ENCODE data around the gene SIL1. TPM values are rescaled to one million over a fixed set of nuclear protein-coding genes. Genes with fewer than 3 reads are reported as not detected.
A peak's percentile ranks its signal among the peaks of the same experiment; 100 is the strongest.

SIL1 gene
- total and polyA plus RNA-seq, 2 of the 8 experiments (the other 6 are each of a cell fraction or from before 2014, with no cell fraction given): 8.3 to 12.8 TPM

GRCh38 chr5:138949223-138949574 lies 249.0 kb downstream of the SIL1 start:
- FAIRE-seq (no peak), DNase-seq (ENCODE audit: low read depth in 1 of 2, low spot score in 2 of 2) (no peak)
- Histone ChIP-seq H4K5ac (ENCODE audit: insufficient read length, low read depth, low read length) (no peak overlapping the region), H2BK120ac (replicated peaks; ENCODE audit: low read depth, low read length) (no peak overlapping the region), H2BK20ac (ENCODE audit: low read length) (no peak overlapping the region), H3K4me1 (replicated peaks in 1 of 4; ENCODE audit: control insufficient read depth in 3 of 4, insufficient read depth in 4 of 4, low read length in 3 of 4) (peaks cover 0 to 24% (median 11%) of the 10 kb centered on the region in 4 experiments; a peak in 6 of 7 replicates), H4K91ac (replicated peaks; ENCODE audit: insufficient read length, low read length) (no peak overlapping the region), H3K4me3 (ENCODE audit: extremely low read depth in 1 of 4, insufficient read depth in 2 of 4, low read depth in 3 of 4, low read length in 4 of 4) (no peak overlapping the region), H3K23ac (ENCODE audit: insufficient read length) (no peak overlapping the region), H3K4ac (replicated peaks; ENCODE audit: insufficient read length, low read depth, low read length) (no peak overlapping the region), H3K9me3 (ENCODE audit: insufficient read depth in 2 of 2, low read depth in 1 of 2, low read length in 1 of 2) (no peaks in the 10 kb centered on the region), H3K9ac (replicated peaks in 1 of 4; ENCODE audit: extremely low read depth in 1 of 4, low read depth in 3 of 4, low read length in 3 of 4) (no peak overlapping the region), H3K27me3 (replicated peaks in 1 of 4; ENCODE audit: control insufficient read depth in 3 of 4, extremely low read depth in 1 of 4, insufficient read depth in 3 of 4, low read length in 3 of 4) (no peaks in the 10 kb centered on the region), H3K36me3 (ENCODE audit: control insufficient read depth in 2 of 4, insufficient read depth in 4 of 4, low read length in 3 of 4) (no peaks in the 10 kb centered on the region), H4K8ac (ENCODE audit: extremely low read depth, insufficient read depth, low read length) (no peak overlapping the region), H2BK5ac (ENCODE audit: low read depth, low read length) (no peak overlapping the region), H3K79me2 (ENCODE audit: control insufficient read depth in 1 of 2, insufficient read depth in 2 of 2, low read length in 2 of 2) (no peaks in the 10 kb centered on the region), H3K4me2 (ENCODE audit: insufficient read depth in 1 of 2, low read depth in 2 of 2, low read length in 2 of 2) (no peak overlapping the region), H2AFZ (ENCODE audit: low read length) (no peak overlapping the region), H3K14ac (ENCODE audit: insufficient read length) (no peak overlapping the region), H3K56ac (replicated peaks; ENCODE audit: insufficient read length, low read depth, low read length) (no peak overlapping the region), H3K27ac (ENCODE audit: low read depth, low read length) (no peak overlapping the region), H2BK15ac (ENCODE audit: low read length) (no peak overlapping the region), H2AK5ac (ENCODE audit: low read depth, low read length) (no peak overlapping the region), H2BK12ac (ENCODE audit: low read depth, low read length) (no peak overlapping the region), H3K18ac (ENCODE audit: extremely low read depth, low read length) (0 out of 2 replicates have a peak overlapping the region, but pooled peaks have one; percentile 48), H4K20me1 (replicated peaks in 1 of 2; ENCODE audit: control insufficient read depth in 1 of 2, insufficient read depth in 2 of 2, low read length in 2 of 2) (peaks cover 0 to 3% of the 10 kb centered on the region in 2 experiments), H3K23me2 (ENCODE audit: low read depth, low read length) (no peaks in the 10 kb centered on the region), H3K79me1 (ENCODE audit: low read depth, low read length) (no peaks in the 10 kb centered on the region)
- CTCF ChIA-PET (ENCODE audit: partially characterized antibody): interaction anchor here (0.7 to 2.1 kb wide), 10 partner anchors 14 to 312 kb away, joined by 3 to 11 read pairs (median 4); no protein-coding TSS in a partner anchor
- 88% methylated on average over 4 of the region's 4 CpGs; no CpG with 5 or more reads in 1 of the 2 experiments for WGBS, 2 experiments (ENCODE audit: extremely low coverage in 1 of 2, insufficient coverage in 1 of 2, insufficient read length in 1 of 2, insufficient replicate concordance in 2 of 2, low coverage in 1 of 2, low lambda C conversion rate in 2 of 2, missing lambda C conversion rate in 1 of 2)
- TF ChIP-seq GABPA (IDR thresholded peaks at IDR 0.05; ENCODE audit: borderline replicate concordance, insufficient read depth, low read length): no peak
- no peak for TF ChIP-seq TCF12 (IDR thresholded peaks at IDR 0.05; ENCODE audit: low read depth, low read length)
- no peak for TF ChIP-seq CBX8 (IDR thresholded peaks at IDR 0.05; ENCODE audit: borderline replicate concordance, low read depth, low read length)
- TF ChIP-seq KDM5A (IDR thresholded peaks at IDR 0.05; ENCODE audit: low read length): no peak
- TF ChIP-seq SIX5 (IDR thresholded peaks at IDR 0.05; ENCODE audit: low read depth, low read length): no peak
- no peak for TF ChIP-seq CTCF (IDR thresholded peaks at IDR 0.05; ENCODE audit: control extremely low read depth in 1 of 3, insufficient read depth in 1 of 3, low read depth in 1 of 3, low read length in 3 of 3)
- POLR2A ChIA-PET (ENCODE audit: partially characterized antibody): interaction anchor here (0.8 to 1.8 kb wide), 2 partner anchors 15 to 28 kb away, joined by 3 to 5 read pairs; no protein-coding TSS in a partner anchor
